Inflammatory macrophage treated with lipopolysaccharide for 1 hour (primary cell): ENCODE data around the gene KRT14.
"Not testable (repeated sequence)": the region's sequence is repeated elsewhere in the genome, so short reads cannot be mapped to it uniquely, and the experiment has no call there.

Source experiments
- DNase-seq, 2 donors: peaks; one replicate each; pipeline ENCODE4 v3.0.0-alpha.2; 2020 to 2022

Gene KRT14

GRCh38 chr17:41600318-41600717 lies 13.6 kb upstream of the KRT14 start:
- no peak for DNase-seq

GRCh38 chr17:41599680-41600079 lies 13.0 kb upstream of the KRT14 start:
- no peak for DNase-seq

DNA sequence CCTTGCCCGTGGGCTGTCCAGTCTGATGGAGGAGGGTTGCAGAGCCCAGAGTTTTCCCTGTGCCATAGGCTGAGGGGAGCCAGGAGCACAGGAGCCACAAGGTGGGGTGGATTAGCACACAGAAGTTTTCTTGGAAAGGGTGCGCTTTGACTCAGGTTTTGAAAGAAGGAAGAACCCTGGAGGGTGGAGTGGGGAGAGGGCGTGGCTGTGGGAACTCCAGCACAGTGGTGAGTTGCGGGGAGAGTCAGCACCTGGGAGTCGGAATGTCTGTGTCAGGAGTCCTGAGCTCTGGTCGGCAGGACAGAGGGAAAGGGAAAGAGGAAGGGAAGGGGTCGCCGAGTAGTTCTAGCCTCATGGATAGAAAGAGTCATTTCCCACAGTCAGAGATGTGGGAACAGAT lies 8.9 kb upstream of the KRT14 start:
- no peak for DNase-seq

GRCh38 chr17:41594363-41594915 lies 7.7 kb upstream of the KRT14 start:
- no peak for DNase-seq

GRCh38 chr17:41593306-41593981 lies 6.7 kb upstream of the KRT14 start:
- no peak for DNase-seq

GRCh38 chr17:41592601-41593305 lies 6.1 kb upstream of the KRT14 start:
- DNase-seq = no peak

DNA sequence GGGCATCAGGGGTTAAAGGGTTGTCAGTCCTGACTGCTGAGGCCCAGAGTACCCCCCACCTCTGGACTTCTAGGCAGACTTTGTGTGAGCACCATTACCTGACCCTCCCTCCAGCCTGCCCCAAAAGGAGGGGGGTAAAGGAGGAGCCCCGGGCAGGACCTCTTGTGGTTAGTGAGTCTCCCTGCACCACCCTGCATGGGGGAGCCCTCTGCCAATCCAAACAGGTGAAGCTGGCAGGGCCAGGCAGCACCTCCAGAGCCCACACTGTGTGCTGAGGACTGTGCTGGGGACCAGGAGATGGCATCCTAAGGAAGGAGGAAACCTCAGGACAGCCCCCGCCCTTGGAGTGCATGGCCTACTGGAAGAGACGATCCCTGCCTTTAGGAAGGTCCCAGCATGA lies 2.6 kb upstream of the KRT14 start:
- no peak for DNase-seq

DNA sequence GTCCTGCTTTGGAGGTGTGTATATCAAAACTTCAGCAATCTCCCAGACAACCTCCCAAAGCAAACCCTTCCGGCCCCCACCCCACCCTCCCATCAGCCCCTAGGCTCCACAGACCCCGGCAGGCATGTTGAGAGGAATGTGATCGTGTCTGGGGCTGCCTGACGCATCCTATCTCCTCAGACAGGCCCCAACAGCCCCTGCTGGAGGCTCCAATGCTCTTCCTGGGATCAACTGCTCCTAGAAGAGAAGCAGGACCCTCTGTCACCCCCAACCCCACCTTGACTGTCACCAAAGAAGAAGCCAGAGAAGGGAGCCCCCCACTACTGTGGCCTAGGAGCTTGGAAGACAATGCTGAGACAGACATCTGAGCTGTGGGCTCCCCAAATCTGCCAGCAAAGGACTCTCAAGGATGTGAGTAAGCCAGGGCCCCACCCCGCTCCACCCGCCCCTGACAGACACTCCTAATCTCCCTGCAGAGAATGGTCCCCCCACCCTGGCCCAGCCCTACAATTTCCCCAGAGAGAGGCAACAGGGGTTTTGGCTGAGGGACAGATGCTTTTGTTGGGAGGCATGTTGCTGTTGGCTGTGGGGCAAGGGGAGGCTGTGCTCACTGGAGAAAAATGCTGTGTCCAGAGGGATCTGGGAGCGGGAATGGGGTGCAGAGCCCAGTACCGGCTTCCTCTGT lies 1.6 kb upstream of the KRT14 start:
- DNase-seq = no peak

- no peak for DNase-seq
Measured at GRCh38 chr17:41585301-41586056, 1.2 kb downstream of the KRT14 start.

DNA sequence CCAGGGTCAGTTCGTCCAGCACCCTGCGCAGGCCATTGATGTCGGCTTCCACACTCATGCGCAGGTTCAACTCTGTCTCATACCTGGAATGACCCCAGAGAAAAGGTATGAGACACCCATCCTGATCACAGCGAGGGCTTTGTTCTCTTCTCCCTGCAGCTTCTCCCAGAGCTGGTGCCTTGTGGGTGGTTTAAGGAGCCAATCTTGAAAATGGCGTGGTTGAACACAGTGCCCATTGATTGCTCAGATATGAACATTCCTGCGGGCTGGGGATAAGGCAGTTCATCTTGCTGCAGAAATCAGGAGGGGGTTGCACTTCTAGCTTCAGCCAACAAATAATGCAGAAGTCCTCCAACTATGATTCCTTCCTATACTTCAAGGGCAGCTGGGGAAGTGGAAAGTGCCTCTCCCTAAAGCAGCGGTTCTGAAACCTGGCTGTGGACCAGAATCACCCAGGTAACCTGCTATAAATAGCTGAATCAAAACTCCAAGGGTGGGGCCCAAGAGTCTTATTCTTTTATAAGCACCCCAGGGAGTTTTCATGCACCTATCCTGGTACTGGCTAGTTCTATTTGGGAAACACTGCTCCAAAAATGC lies 2.3 kb downstream of the KRT14 start:
- not testable (repeated sequence) for DNase-seq

GRCh38 chr17:41583137-41584127 lies 3.3 kb downstream of the KRT14 start:
- DNase-seq = no peak

DNA sequence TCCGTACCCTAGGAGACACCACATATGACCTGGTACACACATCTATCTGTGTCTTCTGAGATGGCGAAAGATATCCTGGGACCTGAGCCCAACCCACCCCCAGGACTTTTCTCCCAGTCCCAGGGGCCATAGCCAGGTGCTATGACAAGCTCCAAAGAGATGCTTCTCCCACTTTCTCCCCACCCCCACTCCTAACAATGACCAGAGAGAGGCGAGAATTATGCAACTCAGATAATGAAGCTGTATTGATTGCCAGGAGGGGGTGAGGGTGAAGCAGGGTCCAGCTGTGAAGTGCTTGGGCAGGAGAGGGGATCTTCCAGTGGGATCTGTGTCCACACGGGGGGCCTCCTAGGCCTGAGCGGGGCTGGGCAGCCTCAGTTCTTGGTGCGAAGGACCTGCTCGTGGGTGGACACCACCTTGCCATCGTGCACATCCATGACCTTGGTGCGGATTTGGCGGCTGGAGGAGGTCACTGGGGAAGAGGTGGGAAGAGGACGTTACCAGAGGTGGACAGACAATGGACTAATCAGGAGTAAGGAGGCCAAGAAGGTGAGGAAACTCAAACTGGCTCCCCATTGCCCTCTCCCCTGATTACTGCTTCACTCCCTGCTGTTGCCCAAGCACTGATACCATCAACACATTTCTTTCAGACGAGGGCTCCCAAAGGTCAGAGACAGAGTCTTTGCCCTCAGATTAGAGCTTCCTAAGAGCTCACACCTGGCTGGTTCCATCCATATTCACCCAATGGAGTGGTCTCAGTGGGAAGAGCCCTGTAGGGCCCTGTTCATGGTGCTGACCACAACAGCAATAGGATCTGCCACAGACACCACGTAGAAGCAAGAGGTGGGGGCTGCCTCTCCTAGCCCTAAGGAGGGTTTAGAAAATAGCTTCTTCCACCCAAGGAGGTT lies 4.4 kb downstream of the KRT14 start:
- not testable (repeated sequence) for DNase-seq

GRCh38 chr17:41581366-41582060 lies 5.2 kb downstream of the KRT14 start:
- no peak for DNase-seq

- DNase-seq = no peak
Measured at GRCh38 chr17:41580687-41581365, 5.9 kb downstream of the KRT14 start.

- DNase-seq = no peak
Measured at GRCh38 chr17:41580244-41580575, 6.5 kb downstream of the KRT14 start.

GRCh38 chr17:41579484-41580243 lies 7.0 kb downstream of the KRT14 start:
- peak; percentile 63 to 97 for DNase-seq

DNA sequence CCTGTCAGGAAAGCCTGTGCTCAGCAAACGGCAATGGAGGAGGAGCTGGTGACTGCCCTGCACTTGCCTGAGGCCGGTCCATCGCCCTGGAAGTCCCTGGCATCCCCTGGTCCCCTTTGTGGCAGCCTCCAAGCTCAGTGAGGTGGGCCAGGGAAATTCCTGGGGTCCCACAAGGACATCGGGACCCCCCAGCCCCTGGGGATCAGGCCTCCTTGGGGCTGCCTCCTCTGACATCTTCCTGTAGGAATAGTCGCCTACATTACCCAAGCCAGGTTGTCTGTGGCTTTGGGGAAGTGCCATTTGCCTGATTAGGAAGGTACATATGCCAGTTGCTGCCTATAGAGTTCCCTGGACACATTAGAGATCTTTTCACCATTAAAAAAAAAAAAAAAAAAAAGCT lies 7.7 kb downstream of the KRT14 start:
- DNase-seq = no peak

- no peak for DNase-seq
Measured at GRCh38 chr17:41578538-41578937, 8.2 kb downstream of the KRT14 start.
